Lung (tissue), 12 donors: ENCODE measurements around the gene KRT14. TPM values are rescaled to one million over a fixed set of nuclear protein-coding genes. Genes with fewer than 3 reads are reported as not detected.

ENCODE experiments used
- ATAC-seq: fragments of 200-7000 bp; cut with Tn5 transposase; one replicate; pipeline ENCODE4 v1.9.1; 2020; ENCODE audit warnings: moderate number of reproducible peaks; ENCODE audit not compliant: insufficient read depth, low FRiP score
- DNase-seq, 3 donors: peaks; one replicate each; pipeline ENCODE4 v3.0.0-alpha.2; 2013 to 2017
- H3K27ac ChIP-seq, 2 donors: one replicate each; pipeline ENCODE4 v1.5.1; 2013; ENCODE audit warnings: mild to moderate bottlenecking in 2 of 2, moderate library complexity in 2 of 2, control low read depth in 1 of 2, inconsistent platforms in 1 of 2, low read depth in 1 of 2, low read length in 1 of 2
- H3K27me3 ChIP-seq, 3 donors: one replicate each; pipeline ENCODE4 v1.5.1; 2013; ENCODE audit warnings: low read length in 2 of 3; ENCODE audit not compliant: control insufficient read depth in 3 of 3, insufficient read depth in 3 of 3
- H3K36me3 ChIP-seq, 4 donors: one replicate each; pipeline ENCODE4 v1.5.1; 2013; ENCODE audit warnings: low read length in 4 of 4, mild to moderate bottlenecking in 1 of 4, moderate library complexity in 1 of 4; ENCODE audit not compliant: control insufficient read depth in 4 of 4, insufficient read depth in 4 of 4
- H3K4me1 ChIP-seq, 5 donors: one replicate each; pipeline ENCODE4 v1.5.1; 2013; ENCODE audit warnings: low read length in 5 of 5, mild to moderate bottlenecking in 2 of 5, moderate library complexity in 1 of 5; ENCODE audit not compliant: control insufficient read depth in 5 of 5, insufficient read depth in 5 of 5
- H3K4me3 ChIP-seq: one replicate; pipeline ENCODE4 v1.5.1; 2013; ENCODE audit warnings: mild to moderate bottlenecking, control low read depth, moderate library complexity
- H3K9ac ChIP-seq, 2 donors: one replicate each; pipeline ENCODE4 v1.5.1; 2013; ENCODE audit warnings: low read length in 2 of 2, control low read depth in 1 of 2; ENCODE audit not compliant: insufficient read depth in 1 of 2
- H3K9me3 ChIP-seq, 4 donors: one replicate each; pipeline ENCODE4 v1.5.1; 2013; ENCODE audit warnings: low read length in 3 of 4, mild to moderate bottlenecking in 1 of 4, moderate library complexity in 1 of 4; ENCODE audit not compliant: control insufficient read depth in 4 of 4, insufficient read depth in 3 of 4
- CTCF ChIP-seq: IDR thresholded peaks from 2 replicates; pipeline ENCODE4 v1.5.1; 2012; ENCODE audit warnings: mild to moderate bottlenecking; ENCODE audit errors: control extremely low read depth, extremely low read depth
- WGBS, 2 donors: extraction: QIAGEN DNeasy Blood & Tissue Kit; methylation state at CpG; one replicate each; pipeline ENCODE4 v1.1.7; 2013; 5-methylcytosine and 5-hydroxymethylcytosine counted together
- polyA plus RNA-seq, 2 donors: library from polyadenylated mRNA; stranded (reverse); fragments of 200-250 nt; gene quantifications; one replicate each; pipeline ENCODE4 v1.2.1, GENCODE V29; 2013
- total RNA-seq, 2 donors: library from RNA; depleted of rRNA in 1 of 2; stranded (reverse); fragments of >200 nt in 1 of 2; gene quantifications; one replicate each; pipeline ENCODE4 v1.2.1, GENCODE V29; 2014 to 2021
- donor health status: control.
- donor health status: control.
- donor health status: Bipolar disorder and iron deficiency.
- donor health status: healthy.
- donor health status: DM: yes; HTN: yes; CAD: no.

Gene KRT14
- total and polyA plus RNA-seq, 4 donors: 0.37 to 0.71 (median 0.63) TPM; not detected in 1

GRCh38 chr17:41556306-41556705 is 30.4 kb downstream of the KRT14 start:
- Histone ChIP-seq H3K4me3 (no peak overlapping the region), H3K27ac (no peak overlapping the region), H3K27me3 (peaks cover 0 to 8% (median 2%) of the 10 kb centered on the region in 3 donors), H3K9me3 (peaks cover 0 to 2% (median 0%) of the 10 kb centered on the region in 4 donors), H3K9ac (no peak overlapping the region), H3K36me3 (no peaks in the 10 kb centered on the region), H3K4me1 (no peaks in the 10 kb centered on the region)
- ATAC-seq (no peak), DNase-seq (no peak)
- WGBS, 2 donors: 57 to 75% methylated on average over 5 of the region's 5 CpGs
- no peak for TF ChIP-seq CTCF

- Histone ChIP-seq H3K4me3 (no peak overlapping the region), H3K36me3 (no peaks in the 10 kb centered on the region), H3K9me3 (peaks cover 0 to 2% (median 0%) of the 10 kb centered on the region in 4 donors), H3K9ac (no peak overlapping the region), H3K27ac (no peak overlapping the region), H3K4me1 (no peaks in the 10 kb centered on the region), H3K27me3 (peaks cover 0 to 4% (median 2%) of the 10 kb centered on the region in 3 donors)
- 69 to 77% methylated on average over 5 of the region's 5 CpGs for WGBS, 2 donors
- DNase-seq (no peak), ATAC-seq (no peak)
- TF ChIP-seq CTCF: no peak
Measured at GRCh38 chr17:41555105-41555887, 31.4 kb downstream of the KRT14 start.

- peaks cover 0 to 2% (median 0%) of the 10 kb centered on the region in 4 donors for H3K9me3 ChIP-seq
- no peak for ATAC-seq
- no peak overlapping the region for H3K9ac ChIP-seq
- WGBS, 2 donors: 76 to 85% methylated on average over 8 of the region's 8 CpGs
- H3K4me1 ChIP-seq: peaks cover 0 to 4% (median 0%) of the 10 kb centered on the region in 5 donors
- no peak overlapping the region for H3K27ac ChIP-seq
- no peak for DNase-seq
- no peak overlapping the region for H3K4me3 ChIP-seq
- peaks cover 0 to 4% (median 2%) of the 10 kb centered on the region in 3 donors for H3K27me3 ChIP-seq
- no peak for TF ChIP-seq CTCF
- no peaks in the 10 kb centered on the region for H3K36me3 ChIP-seq
Measured at GRCh38 chr17:41553987-41554680, 32.6 kb downstream of the KRT14 start.
